ENCODE data around the gene SPAG6. TPM values are rescaled to one million over a fixed set of nuclear protein-coding genes. Genes with fewer than 3 reads are reported as not detected.

Gene SPAG6
- total and polyA plus RNA-seq, 2 of the 8 experiments (the other 6 are each of a cell fraction or from before 2014, with no cell fraction given) = 0.14 TPM; not detected in 1

DNA sequence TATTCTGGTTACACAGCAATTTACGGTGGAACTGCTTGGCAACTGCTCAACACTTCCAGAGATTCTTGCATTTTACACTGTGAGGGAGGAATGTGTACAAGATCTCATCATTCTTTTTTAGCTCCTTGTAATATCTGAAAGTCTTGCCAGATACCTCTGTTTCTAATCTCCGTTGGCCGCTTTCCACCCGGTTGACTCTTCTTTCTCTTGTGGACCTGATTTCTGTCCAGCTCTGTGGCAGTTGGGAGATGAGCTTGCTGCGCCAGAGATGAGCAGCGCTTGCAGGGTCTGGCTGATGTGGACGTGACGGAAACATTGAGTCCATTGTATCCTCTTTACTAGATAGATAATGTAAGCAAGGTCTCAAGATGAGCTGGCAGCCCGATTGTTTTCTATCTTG is 27.6 kb downstream of the SPAG6 start:
- Histone ChIP-seq H3K18ac (ENCODE audit: extremely low read depth, low read length) (no peak overlapping the region), H3K4me1 (replicated peaks in 1 of 4; ENCODE audit: control insufficient read depth in 3 of 4, insufficient read depth in 4 of 4, low read length in 3 of 4) (no peaks in the 10 kb centered on the region), H4K8ac (ENCODE audit: extremely low read depth, insufficient read depth, low read length) (no peak overlapping the region), H3K23me2 (ENCODE audit: low read depth, low read length) (no peaks in the 10 kb centered on the region), H3K4me3 (ENCODE audit: extremely low read depth in 1 of 4, insufficient read depth in 2 of 4, low read depth in 3 of 4, low read length in 4 of 4) (no peak overlapping the region), H3K79me2 (ENCODE audit: control insufficient read depth in 1 of 2, insufficient read depth in 2 of 2, low read length in 2 of 2) (no peaks in the 10 kb centered on the region), H3K36me3 (ENCODE audit: control insufficient read depth in 2 of 4, insufficient read depth in 4 of 4, low read length in 3 of 4) (no peaks in the 10 kb centered on the region), H2BK120ac (replicated peaks; ENCODE audit: low read depth, low read length) (no peak overlapping the region), H3K9me3 (ENCODE audit: insufficient read depth in 2 of 2, low read depth in 1 of 2, low read length in 1 of 2) (no peaks in the 10 kb centered on the region), H2BK12ac (ENCODE audit: low read depth, low read length) (no peak overlapping the region), H3K27ac (ENCODE audit: low read depth, low read length) (no peak overlapping the region), H2BK5ac (ENCODE audit: low read depth, low read length) (no peak overlapping the region), H3K23ac (ENCODE audit: insufficient read length) (no peak overlapping the region), H3K4me2 (ENCODE audit: insufficient read depth in 1 of 2, low read depth in 2 of 2, low read length in 2 of 2) (no peak overlapping the region), H2AFZ (ENCODE audit: low read length) (no peak overlapping the region), H4K5ac (ENCODE audit: insufficient read length, low read depth, low read length) (no peak overlapping the region), H2BK15ac (ENCODE audit: low read length) (no peak overlapping the region), H4K20me1 (replicated peaks in 1 of 2; ENCODE audit: control insufficient read depth in 1 of 2, insufficient read depth in 2 of 2, low read length in 2 of 2) (peaks cover 0 to 1% of the 10 kb centered on the region in 2 experiments), H3K27me3 (replicated peaks in 1 of 4; ENCODE audit: control insufficient read depth in 3 of 4, extremely low read depth in 1 of 4, insufficient read depth in 3 of 4, low read length in 3 of 4) (no peaks in the 10 kb centered on the region), H3K14ac (ENCODE audit: insufficient read length) (no peak overlapping the region), H3K4ac (replicated peaks; ENCODE audit: insufficient read length, low read depth, low read length) (no peak overlapping the region), H2BK20ac (ENCODE audit: low read length) (no peak overlapping the region), H3K79me1 (ENCODE audit: low read depth, low read length) (no peaks in the 10 kb centered on the region), H2AK5ac (ENCODE audit: low read depth, low read length) (no peak overlapping the region), H4K91ac (replicated peaks; ENCODE audit: insufficient read length, low read length) (no peak overlapping the region), H3K56ac (replicated peaks; ENCODE audit: insufficient read length, low read depth, low read length) (no peak overlapping the region), H3K9ac (replicated peaks in 1 of 4; ENCODE audit: extremely low read depth in 1 of 4, low read depth in 3 of 4, low read length in 3 of 4) (no peak overlapping the region)
- POLR2A ChIA-PET (ENCODE audit: partially characterized antibody) = no interaction called here
- DNase-seq (ENCODE audit: low read depth in 1 of 2, low spot score in 2 of 2) (no peak), FAIRE-seq (no peak)
- WGBS, 2 experiments (ENCODE audit: extremely low coverage in 1 of 2, insufficient coverage in 1 of 2, insufficient read length in 1 of 2, insufficient replicate concordance in 2 of 2, low coverage in 1 of 2, low lambda C conversion rate in 2 of 2, missing lambda C conversion rate in 1 of 2) = 86% methylated on average over 9 of the region's 9 CpGs; no CpG with 5 or more reads in 1 of the 2 experiments
- TF ChIP-seq PHF8 (conservative IDR thresholded peaks at IDR 0.05; ENCODE audit: low read depth, low read length) (no peak), RNF2 (IDR thresholded peaks at IDR 0.05; ENCODE audit: borderline replicate concordance, low read depth, low read length, missing control alignments, poor library complexity, severe bottlenecking) (no peak), FOSL1 (IDR thresholded peaks at IDR 0.05; ENCODE audit: insufficient read depth, low read depth, low read length) (no peak), SIX5 (IDR thresholded peaks at IDR 0.05; ENCODE audit: low read depth, low read length) (no peak), TBP (IDR thresholded peaks at IDR 0.05; ENCODE audit: low read depth, low read length) (no peak), POLR2AphosphoS5 (IDR thresholded peaks at IDR 0.05; ENCODE audit: low read depth, low read length) (no peak), GABPA (IDR thresholded peaks at IDR 0.05; ENCODE audit: borderline replicate concordance, insufficient read depth, low read length) (no peak), NRF1 (IDR thresholded peaks at IDR 0.05; ENCODE audit: low read depth, low read length) (no peak)
- CTCF ChIA-PET (ENCODE audit: partially characterized antibody) = interaction anchor here (0.6 to 1.1 kb wide), 4 partner anchors 14 to 242 kb away, joined by 3 to 5 read pairs (median 3); no protein-coding TSS in a partner anchor

Measured in H1 (cell line).